Lung (tissue), 12 donors: ENCODE results near the gene LRWD1. TPM values are rescaled to one million over a fixed set of nuclear protein-coding genes. Genes with fewer than 3 reads are reported as not detected.

Source experiments
- ATAC-seq: fragments of 200-7000 bp; cut with Tn5 transposase; one replicate; pipeline ENCODE4 v1.9.1; 2020; ENCODE audit warnings: moderate number of reproducible peaks; ENCODE audit not compliant: insufficient read depth, low FRiP score
- DNase-seq, 3 donors: peaks; one replicate each; pipeline ENCODE4 v3.0.0-alpha.2; 2013 to 2017
- H3K27ac ChIP-seq, 2 donors: one replicate each; pipeline ENCODE4 v1.5.1; 2013; ENCODE audit warnings: mild to moderate bottlenecking in 2 of 2, moderate library complexity in 2 of 2, control low read depth in 1 of 2, inconsistent platforms in 1 of 2, low read depth in 1 of 2, low read length in 1 of 2
- H3K27me3 ChIP-seq, 3 donors: one replicate each; pipeline ENCODE4 v1.5.1; 2013; ENCODE audit warnings: low read length in 2 of 3; ENCODE audit not compliant: control insufficient read depth in 3 of 3, insufficient read depth in 3 of 3
- H3K36me3 ChIP-seq, 4 donors: one replicate each; pipeline ENCODE4 v1.5.1; 2013; ENCODE audit warnings: low read length in 4 of 4, mild to moderate bottlenecking in 1 of 4, moderate library complexity in 1 of 4; ENCODE audit not compliant: control insufficient read depth in 4 of 4, insufficient read depth in 4 of 4
- H3K4me1 ChIP-seq, 5 donors: one replicate each; pipeline ENCODE4 v1.5.1; 2013; ENCODE audit warnings: low read length in 5 of 5, mild to moderate bottlenecking in 2 of 5, moderate library complexity in 1 of 5; ENCODE audit not compliant: control insufficient read depth in 5 of 5, insufficient read depth in 5 of 5
- H3K4me3 ChIP-seq: one replicate; pipeline ENCODE4 v1.5.1; 2013; ENCODE audit warnings: mild to moderate bottlenecking, control low read depth, moderate library complexity
- H3K9ac ChIP-seq, 2 donors: one replicate each; pipeline ENCODE4 v1.5.1; 2013; ENCODE audit warnings: low read length in 2 of 2, control low read depth in 1 of 2; ENCODE audit not compliant: insufficient read depth in 1 of 2
- H3K9me3 ChIP-seq, 4 donors: one replicate each; pipeline ENCODE4 v1.5.1; 2013; ENCODE audit warnings: low read length in 3 of 4, mild to moderate bottlenecking in 1 of 4, moderate library complexity in 1 of 4; ENCODE audit not compliant: control insufficient read depth in 4 of 4, insufficient read depth in 3 of 4
- WGBS, 2 donors: extraction: QIAGEN DNeasy Blood & Tissue Kit; methylation state at CpG; one replicate each; pipeline ENCODE4 v1.1.7; 2013; 5-methylcytosine and 5-hydroxymethylcytosine counted together
- polyA plus RNA-seq, 2 donors: library from polyadenylated mRNA; stranded (reverse); fragments of 200-250 nt; gene quantifications; one replicate each; pipeline ENCODE4 v1.2.1, GENCODE V29; 2013
- total RNA-seq, 2 donors: library from RNA; depleted of rRNA in 1 of 2; stranded (reverse); fragments of >200 nt in 1 of 2; gene quantifications; one replicate each; pipeline ENCODE4 v1.2.1, GENCODE V29; 2014 to 2021
- TF ChIP-seq, protein P1 (sequence below): IDR thresholded peaks from 2 replicates; pipeline ENCODE4 v1.5.1; 2012; ENCODE audit warnings: mild to moderate bottlenecking; ENCODE audit errors: control extremely low read depth, extremely low read depth
- donor health status: control.
- donor health status: control.
- donor health status: Bipolar disorder and iron deficiency.
- donor health status: healthy.
- donor health status: DM: yes; HTN: yes; CAD: no.

Gene LRWD1
- total and polyA plus RNA-seq, 4 donors: 12.3 to 31.5 (median 25.9) TPM

DNA sequence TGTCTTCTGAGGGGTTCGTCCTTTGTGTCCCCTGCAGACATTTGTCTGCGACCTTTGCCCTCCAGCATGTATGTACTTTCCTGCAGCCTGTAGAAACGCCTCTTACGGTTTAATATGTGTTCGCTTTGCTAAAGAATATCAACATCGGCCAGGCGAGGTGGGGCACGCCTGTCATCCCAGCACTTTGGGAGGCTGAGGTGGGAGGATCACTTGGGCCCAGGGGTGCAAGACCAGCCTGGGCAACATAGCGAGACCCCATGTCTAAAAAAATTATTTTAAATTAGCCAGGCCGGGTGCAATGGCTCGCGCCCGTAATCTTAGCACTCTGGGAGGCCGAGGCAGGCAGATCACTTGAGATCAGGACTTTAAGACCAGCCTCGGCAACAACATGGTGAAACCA is 15.6 kb upstream of the LRWD1 start:
- no peak for ATAC-seq
- H3K4me3 ChIP-seq: no peak overlapping the region
- no peaks in the 10 kb centered on the region for H3K9me3 ChIP-seq
- H3K27me3 ChIP-seq: no peaks in the 10 kb centered on the region
- WGBS, 2 donors: 97 to 98% methylated on average over 15 of the region's 15 CpGs
- no peak for DNase-seq
- H3K4me1 ChIP-seq: no peaks in the 10 kb centered on the region
- H3K36me3 ChIP-seq: peaks cover 0 to 22% (median 0%) of the 10 kb centered on the region in 4 donors
- TF ChIP-seq, protein P1, sequence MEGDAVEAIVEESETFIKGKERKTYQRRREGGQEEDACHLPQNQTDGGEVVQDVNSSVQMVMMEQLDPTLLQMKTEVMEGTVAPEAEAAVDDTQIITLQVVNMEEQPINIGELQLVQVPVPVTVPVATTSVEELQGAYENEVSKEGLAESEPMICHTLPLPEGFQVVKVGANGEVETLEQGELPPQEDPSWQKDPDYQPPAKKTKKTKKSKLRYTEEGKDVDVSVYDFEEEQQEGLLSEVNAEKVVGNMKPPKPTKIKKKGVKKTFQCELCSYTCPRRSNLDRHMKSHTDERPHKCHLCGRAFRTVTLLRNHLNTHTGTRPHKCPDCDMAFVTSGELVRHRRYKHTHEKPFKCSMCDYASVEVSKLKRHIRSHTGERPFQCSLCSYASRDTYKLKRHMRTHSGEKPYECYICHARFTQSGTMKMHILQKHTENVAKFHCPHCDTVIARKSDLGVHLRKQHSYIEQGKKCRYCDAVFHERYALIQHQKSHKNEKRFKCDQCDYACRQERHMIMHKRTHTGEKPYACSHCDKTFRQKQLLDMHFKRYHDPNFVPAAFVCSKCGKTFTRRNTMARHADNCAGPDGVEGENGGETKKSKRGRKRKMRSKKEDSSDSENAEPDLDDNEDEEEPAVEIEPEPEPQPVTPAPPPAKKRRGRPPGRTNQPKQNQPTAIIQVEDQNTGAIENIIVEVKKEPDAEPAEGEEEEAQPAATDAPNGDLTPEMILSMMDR: no peak
- no peak overlapping the region for H3K9ac ChIP-seq
- H3K27ac ChIP-seq: no peak overlapping the region

DNA sequence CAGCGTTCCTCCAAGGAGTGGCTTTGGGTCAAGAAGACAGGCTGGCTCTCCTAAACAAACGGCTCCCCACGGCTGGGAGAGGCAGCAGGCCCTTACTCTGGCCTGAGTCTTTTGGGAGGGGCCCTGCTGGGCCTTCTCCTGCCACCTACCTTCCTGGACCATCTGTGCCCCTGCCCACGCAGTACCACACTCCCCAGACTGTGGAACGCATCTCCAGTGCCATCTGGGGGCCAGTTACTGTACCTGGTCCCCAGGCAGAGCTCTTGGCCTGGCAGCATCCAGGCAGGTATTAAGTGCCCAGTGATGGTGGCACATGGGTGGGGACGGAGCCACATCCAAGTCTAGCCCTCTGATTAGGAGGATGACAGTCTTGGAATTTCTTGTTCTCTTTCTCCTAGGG is 14.5 kb upstream of the LRWD1 start:
- H3K4me3 ChIP-seq: no peak overlapping the region
- no peak for ATAC-seq

DNA sequence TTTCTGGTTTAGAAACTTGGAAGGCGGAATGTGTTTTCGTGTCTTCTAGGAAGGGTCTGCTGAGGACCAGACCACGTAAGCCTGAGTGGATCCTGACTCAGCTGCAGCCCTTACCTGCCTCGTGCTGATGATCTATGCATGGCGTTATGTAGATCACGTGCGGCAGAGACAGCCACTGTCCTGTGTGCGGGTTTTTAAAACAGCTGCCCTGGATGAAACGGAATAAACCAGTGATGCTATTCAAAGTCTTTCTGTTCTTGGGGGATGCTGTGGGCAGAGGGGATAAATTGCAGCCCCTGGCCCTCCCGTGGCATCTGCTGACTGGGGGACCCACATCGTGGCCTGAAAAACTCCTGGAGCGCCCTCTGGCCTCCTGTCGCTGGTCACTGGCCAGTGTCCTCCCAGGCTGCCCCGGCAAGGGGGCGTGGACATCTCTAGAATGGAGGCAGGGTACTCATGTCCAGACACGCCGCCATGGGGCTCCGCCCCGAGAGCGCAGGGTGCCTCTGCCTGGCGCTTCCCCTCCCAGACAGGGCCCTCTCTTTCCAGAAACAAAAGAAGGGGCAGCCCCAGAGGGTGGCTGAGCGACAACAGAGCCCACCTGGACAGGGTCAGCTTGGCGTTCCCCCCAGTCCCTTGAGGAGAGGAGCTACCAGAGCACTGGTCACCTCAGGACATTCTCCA is 13.3 kb upstream of the LRWD1 start:
- no peaks in the 10 kb centered on the region for H3K4me1 ChIP-seq
- no peak for ATAC-seq
- H3K9me3 ChIP-seq: no peaks in the 10 kb centered on the region
- no peaks in the 10 kb centered on the region for H3K27me3 ChIP-seq
- H3K27ac ChIP-seq: no peak overlapping the region
- WGBS, 2 donors: 61 to 84% methylated on average over 23 of the region's 23 CpGs
- DNase-seq: no peak
- H3K4me3 ChIP-seq: no peak overlapping the region
- H3K36me3 ChIP-seq: peaks cover 0 to 27% (median 1%) of the 10 kb centered on the region in 4 donors
- H3K9ac ChIP-seq: no peak overlapping the region
- TF ChIP-seq, protein P1: no peak

More for the DNA sequence above, 14.5 kb upstream of the LRWD1 start:
- no peak overlapping the region for H3K27ac ChIP-seq
- H3K9ac ChIP-seq: no peak overlapping the region
- H3K36me3 ChIP-seq: peaks cover 0 to 21% (median 0%) of the 10 kb centered on the region in 4 donors
- WGBS, 2 donors: 73 to 79% methylated on average over 6 of the region's 6 CpGs
- H3K9me3 ChIP-seq: no peaks in the 10 kb centered on the region
- no peak for DNase-seq
- H3K4me1 ChIP-seq: no peaks in the 10 kb centered on the region
- TF ChIP-seq, protein P1: no peak
- H3K27me3 ChIP-seq: no peaks in the 10 kb centered on the region

DNA sequence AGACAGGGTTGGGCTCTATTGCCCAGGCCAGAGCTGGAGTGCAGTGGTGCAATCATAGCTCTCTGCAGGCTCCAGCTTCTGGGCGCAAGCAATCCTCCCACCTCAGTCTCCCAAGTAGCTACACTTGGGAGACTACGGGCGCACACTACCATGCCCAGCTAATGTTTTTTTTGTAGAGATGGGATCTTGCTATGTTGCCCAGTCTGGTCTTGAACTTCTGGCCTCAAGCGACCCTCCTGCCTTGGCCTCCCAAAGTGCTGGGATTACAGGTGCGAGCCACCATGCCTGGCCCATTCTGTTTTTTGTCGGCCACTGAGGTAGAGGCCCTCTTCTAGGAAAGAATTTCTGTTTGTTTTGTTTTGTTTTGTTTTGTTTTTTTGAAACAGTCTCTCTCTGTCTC is 12.3 kb upstream of the LRWD1 start:
- 82 to 96% methylated on average over 6 of the region's 6 CpGs for WGBS, 2 donors
- no peak for ATAC-seq
- Histone ChIP-seq H3K36me3 (peaks cover 0 to 23% (median 5%) of the 10 kb centered on the region in 4 donors), H3K27ac (no peak overlapping the region), H3K27me3 (no peaks in the 10 kb centered on the region), H3K9me3 (no peaks in the 10 kb centered on the region), H3K4me1 (no peaks in the 10 kb centered on the region), H3K9ac (no peak overlapping the region), H3K4me3 (no peak overlapping the region)
- TF ChIP-seq, protein P1: no peak
- no peak for DNase-seq
